HG03108 (cell line): ENCODE results near the gene TEX50.
A peak's percentile ranks its signal among the peaks of the same experiment; 100 is the strongest.
"Not testable (repeated sequence)": the region's sequence is repeated elsewhere in the genome, so short reads cannot be mapped to it uniquely, and the experiment has no call there.

ENCODE experiments used
- ATAC-seq: cut with Tn5 transposase; IDR thresholded peaks from one replicate; pipeline ENCODE4 v1.9.1; 2021; ENCODE audit warnings: moderate library complexity; ENCODE audit not compliant: unreplicated experiment

The TEX50 gene, protein sequence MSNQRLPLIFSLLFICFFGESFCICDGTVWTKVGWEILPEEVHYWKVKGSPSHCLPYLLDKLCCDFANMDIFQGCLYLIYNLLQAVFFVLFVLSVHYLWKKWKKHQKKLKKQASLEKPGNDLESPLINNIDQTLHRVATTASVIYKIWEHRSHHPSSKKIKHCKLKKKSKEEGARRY

DNA sequence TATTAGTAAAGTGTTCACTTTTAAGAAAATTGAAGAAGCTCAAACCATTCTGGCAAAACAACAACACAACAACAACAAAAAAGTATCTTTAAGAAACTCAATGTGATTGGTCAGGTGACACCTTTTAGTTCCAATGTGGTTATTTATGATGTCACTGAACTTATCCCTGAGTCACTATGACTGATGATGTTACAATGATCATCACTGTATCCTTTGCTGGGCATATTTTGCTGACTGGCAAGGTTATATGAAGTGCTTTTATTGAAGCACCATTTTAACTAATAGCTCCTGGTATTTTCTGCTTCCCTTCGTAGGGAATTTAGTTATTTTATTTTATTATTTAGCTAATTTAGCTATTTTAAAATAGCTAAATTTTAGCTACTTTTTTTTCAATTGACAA is at the start of gene TEX50:
Gene TEX50 (plus strand): TSS at position 223 of the 400 bp plus-strand sequence. CDS start 184 bp downstream, outside the sequence.
- no peak for ATAC-seq

DNA sequence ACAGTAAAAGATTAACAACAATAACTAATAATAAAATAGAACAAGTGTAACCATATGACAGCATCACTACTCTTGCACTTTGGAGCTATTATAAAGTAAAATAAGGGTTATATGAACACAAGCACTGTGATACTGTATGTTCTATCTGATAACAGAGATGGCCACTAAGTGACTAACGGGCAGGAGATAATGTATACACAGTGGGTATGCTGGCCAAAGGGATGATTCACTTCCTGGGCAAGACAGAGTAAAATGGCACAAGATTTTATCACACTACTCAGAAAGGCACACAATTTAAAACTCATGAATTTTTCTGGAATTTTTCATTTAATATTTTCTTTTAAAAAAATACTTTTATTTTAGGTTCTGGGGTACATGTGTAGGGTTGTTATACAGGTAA is 44.6 kb upstream of the TEX50 start:
- no peak for ATAC-seq

DNA sequence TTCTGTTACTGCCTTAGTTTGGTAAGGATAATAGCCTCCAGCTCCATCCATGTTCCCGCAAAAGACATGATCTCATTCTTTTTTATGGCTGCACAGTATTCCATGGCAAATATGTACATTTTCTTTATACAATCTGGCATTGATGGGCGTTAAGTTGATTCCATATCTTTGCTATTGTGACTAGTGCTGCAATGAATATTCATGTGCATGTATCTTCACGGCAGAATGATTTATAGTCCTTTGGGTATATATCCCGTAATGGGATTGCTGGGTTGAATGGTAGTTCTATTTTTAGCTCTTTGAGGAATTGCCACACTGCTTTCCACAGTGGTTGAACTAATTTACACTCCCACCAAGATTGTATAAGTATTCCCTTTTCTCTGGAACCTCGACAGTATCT is 44.0 kb upstream of the TEX50 start:
- ATAC-seq: not testable (repeated sequence)

DNA sequence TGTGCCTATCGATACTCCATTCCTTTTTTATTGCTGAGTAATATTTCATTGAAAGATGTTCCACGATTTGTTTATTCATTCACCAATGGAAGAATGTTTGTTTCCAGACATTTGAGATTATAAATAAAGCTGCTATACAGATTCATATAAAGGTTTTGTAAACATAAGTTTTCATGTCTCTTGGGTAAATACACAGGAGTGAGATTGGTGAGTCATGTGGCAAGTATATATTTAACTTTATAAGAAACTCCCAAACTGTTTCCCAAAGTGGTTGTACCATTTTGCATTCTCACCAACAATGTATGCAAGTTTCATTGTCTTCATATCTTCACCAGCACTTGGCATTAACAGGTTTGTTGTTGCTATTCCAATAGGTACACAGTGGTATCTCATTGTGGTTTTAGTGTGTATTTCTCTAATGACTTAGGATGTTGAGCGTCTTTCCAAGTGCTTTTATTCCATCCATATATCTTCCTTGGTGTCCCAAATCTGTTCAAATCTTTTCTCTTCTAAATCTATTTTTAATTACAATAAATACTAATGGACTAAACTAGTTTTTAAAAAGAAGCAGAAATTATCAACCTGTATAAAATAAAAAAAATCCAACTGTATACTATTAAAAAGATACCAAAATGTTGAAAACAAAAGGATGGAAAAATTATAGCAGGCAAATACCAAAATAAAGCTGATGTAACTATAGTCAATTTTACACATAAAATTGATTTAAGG is 38.9 kb upstream of the TEX50 start:
- ATAC-seq: no peak

DNA sequence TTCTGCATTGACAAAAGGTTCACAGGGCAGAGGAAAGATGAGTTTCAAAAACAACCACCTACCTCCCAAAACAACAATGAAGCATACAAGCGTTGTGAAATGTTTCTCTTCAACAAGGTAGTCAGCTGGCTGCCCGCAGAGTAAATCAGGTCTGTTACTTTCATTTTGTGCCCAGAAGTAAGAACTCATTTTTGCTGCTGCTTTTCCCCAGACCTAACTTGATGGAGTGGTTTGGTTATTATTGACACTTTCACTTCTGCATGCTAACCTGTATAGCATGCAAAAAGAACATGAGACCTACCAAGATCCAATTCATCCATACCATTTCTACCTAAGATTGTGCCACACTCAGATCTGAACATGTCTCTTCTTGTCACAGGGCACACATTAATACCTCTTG is 33.5 kb upstream of the TEX50 start:
- ATAC-seq: peak; percentile 54

DNA sequence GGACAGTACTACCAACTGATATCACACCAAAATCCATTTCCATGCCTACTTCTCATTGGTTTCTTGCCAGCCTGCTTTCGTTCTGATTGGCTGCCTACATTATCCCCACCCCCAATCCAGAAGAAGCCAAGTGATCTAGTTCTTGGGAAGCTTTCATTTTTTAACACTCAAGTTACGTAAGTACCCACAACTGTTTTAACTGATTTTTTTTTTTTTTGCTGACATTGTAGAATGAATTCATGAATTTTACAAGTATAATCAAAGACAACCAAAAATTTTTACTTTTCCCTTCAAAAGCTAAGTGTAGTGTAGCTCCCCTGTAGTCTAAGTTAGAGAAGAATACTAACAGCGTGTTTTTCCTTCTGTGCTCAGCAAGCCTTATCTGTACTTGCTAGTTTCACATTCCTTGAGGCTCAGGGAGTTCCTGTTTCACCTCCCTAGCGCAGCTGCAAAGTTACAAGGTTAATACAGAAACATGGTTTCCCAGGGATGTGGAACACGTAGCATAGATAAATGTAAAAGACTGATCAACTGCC is 32.0 kb upstream of the TEX50 start, which contains the start of gene SLC9C2:
Gene SLC9C2 (minus strand): TSS at position 17 of the 536 bp plus-strand sequence. CDS start 1,296 bp downstream, outside the sequence.
- no peak for ATAC-seq

DNA sequence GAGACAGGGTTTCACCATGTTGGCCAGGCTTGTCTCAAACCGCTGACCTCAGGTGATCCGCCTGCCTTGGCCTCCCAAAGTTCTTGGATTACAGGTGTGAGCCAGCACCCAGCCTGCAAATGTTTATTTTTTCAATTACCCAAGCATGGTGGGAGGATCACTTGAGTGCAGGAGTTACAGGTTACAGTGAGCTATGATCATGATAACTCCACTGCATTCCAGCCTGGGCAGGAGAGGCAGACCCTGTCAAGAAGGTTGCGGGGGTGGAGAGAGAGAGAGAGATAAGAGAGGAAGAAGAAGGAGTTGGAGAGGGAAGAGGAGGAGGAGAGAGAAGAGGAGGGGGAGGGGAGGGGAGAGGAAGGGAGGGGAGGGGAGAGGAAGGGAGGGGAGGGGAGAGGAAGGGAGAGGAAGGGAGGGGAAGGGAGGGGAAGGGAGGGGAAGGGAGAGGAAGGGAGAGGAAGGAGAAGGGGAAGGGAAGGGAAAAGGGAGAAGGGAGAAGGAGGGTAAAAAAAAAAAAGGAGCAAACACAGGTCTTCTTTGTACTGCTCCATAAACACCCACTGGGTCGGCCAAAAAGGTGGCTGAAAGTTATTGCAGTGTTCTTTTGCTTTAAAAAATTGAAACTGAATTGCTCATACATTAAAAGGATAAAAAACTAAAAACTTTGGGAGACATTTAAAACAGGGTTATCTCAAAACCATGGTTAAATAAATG is 26.5 kb upstream of the TEX50 start:
- no peak for ATAC-seq

DNA sequence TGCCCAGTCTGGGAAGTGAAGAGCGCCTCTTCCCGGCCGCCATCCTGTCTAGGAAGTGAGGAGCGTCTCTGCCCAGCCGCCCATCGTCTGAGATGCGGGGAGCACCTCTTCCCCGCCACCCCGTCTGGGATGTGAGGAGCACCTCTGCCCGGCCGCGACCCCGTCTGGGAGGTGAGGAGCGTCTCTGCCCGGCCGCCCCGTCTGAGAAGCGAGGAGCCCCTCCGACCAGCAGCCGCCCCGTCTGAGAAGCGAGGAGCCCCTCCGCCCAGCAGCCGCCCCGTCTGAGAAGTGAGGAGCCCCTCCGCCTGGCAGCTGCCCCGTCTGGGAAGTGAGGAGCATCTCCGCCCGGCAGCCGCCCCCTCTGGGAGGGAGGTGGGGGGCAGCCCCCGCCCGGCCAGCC is 22.1 kb upstream of the TEX50 start:
- not testable (repeated sequence) for ATAC-seq

DNA sequence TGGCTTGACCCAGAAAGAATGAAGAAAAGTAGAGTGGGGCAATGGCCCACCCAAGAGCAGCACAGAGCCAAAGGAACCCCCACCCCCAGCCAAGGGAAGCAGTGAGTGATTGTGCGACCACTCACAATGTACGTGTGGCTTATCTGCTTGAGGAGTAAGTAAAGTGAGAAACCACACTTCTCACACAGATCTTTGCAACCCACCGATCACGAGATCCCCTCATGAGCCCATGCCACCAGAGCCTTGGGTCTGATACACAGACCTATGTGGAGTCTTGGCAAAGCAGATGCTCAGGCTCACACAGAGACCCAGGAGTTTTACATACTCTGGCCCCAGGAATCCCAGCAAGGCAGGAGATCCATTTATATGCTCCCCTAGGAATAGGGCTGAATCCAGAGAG is 18.3 kb upstream of the TEX50 start:
- no peak for ATAC-seq

DNA sequence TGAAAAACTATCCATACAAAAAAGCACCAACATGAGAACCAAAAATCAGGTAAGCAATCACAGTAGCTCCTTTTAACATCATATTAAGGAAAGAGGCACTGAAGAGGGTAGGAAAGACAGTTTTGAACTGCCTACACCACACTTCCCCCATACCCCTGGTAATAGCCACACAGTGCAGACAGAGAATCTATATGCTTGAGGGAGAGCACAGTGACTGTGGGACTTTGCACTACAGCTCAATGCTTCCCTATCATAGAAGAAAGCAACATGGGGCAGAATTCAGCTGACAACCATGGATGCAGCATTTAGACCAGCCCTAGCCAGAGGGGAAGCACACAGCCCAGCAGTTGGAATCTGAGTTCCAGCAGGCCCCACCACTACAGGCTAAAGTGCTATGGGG is 7.9 kb upstream of the TEX50 start:
- no peak for ATAC-seq

DNA sequence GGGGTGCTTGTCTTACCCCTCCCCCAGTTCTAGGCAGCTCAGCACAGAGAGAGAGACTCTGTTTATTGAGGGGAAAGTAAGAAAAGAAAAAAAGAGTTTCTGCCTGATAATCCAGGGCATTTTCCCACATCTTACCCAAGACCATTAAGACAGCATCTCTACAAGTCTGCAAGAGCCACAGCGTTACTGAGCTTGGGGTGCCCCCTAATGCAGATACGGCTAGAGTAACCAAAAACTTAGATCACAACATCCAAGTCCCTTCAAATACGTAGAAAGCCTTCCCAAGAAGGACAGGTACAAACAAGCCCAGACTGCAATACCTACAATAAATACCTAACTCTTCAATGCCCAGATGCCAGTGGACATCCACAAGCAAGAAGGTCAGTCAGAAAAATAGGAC is 6.2 kb upstream of the TEX50 start:
- no peak for ATAC-seq

DNA sequence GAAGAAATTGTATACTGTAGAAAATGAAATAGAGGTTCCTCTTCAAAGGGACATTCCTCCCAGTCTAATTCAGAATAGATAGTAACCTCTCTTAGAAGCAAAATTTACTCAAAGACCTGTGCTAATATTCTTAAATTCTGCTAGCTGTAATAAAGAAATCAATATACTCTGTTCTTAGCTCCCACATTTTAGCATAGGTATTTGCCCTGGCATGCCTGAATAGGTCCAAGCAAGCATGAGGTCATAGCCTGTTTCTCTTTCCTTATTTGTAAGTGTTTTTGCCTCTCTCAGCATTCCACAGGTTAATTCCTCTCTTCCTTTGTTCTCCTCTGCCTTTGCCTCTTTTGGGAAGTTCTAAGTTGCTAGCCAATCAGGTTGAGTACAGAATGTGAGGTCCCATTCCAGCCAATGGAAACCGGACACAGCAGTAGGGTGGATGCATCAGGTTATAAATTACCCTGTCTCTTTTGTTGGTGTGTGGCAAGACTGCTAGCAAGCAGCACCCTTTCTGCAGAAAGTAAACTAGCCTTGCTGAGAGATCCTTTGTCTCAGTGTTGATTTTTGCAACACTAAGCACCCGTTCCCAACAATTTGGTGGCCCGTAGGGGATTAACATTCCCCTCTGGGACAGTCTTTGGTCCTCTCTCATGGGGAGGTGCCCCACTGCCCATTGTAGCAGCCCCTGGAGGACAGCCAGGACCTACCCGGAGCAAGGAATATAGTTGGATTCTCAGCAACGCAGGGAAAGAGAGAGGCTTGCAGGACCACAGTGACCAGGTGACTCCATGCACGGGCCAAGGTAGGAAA is 2.3 kb downstream of the TEX50 start:
- ATAC-seq: not testable (repeated sequence)

DNA sequence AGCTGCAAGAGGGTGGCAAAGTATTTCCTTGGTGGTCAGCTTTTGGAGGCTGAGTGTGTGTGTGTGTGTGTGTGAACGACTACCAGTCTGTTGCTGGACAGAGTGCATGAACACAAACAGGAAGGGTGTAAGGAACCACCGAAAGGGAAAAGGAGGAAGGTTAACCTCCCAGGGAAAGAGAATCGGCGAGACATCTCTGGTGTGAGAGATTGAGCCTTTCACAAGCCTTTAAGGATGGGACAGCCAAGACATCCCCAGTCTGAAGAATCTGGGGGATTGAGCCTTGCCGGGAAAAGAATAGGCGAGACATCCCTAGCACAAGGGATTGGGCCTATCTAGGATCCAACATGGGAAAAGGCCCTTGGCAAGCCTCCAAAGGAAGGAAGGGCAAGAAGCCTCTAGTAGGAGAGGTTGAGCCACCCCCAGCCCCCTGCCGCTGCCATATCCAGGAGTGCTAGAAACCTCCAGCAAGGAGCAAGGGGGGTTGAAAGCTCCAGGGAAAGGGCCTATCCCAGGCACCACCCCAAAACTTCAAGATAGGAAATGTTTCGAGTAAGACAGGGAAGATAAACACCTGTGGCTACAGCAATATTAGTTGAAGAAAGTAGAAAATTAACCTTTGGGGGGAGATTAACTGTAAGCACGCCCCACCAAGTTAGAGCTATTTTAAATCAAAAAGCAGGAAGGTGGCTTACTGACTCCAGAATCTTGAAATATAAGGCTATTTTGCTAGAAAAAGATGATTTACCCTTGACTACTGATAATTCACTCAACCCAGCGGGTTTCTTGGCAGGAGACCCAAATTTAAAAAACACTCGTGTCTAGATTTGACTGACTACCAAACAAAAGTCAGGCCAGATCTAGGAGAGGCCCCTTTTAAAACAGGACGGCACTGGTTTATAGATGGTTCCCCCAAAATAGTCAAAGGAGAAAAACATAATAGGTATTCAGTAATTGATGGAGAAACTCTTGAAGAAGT is 3.2 kb downstream of the TEX50 start:
- no peak for ATAC-seq

DNA sequence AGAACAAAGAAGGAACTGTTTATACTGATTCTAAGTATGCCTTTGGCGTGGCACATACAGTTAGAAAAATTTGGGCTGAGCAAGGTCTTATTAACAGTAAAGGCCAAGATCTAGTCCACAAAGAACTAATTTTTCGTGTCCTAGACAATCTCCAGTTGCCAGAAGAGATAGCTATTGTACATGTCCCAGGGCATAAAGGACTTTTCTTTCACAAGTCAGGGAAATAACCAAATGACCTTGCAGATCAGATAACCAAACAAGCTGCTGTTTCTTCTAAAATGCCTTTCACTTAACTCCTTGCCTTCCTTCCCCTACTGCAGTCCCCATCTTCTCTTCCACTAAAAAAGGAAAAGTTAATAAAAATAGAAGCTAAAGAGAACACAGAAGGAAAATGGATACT is 4.0 kb downstream of the TEX50 start:
- ATAC-seq: no peak

DNA sequence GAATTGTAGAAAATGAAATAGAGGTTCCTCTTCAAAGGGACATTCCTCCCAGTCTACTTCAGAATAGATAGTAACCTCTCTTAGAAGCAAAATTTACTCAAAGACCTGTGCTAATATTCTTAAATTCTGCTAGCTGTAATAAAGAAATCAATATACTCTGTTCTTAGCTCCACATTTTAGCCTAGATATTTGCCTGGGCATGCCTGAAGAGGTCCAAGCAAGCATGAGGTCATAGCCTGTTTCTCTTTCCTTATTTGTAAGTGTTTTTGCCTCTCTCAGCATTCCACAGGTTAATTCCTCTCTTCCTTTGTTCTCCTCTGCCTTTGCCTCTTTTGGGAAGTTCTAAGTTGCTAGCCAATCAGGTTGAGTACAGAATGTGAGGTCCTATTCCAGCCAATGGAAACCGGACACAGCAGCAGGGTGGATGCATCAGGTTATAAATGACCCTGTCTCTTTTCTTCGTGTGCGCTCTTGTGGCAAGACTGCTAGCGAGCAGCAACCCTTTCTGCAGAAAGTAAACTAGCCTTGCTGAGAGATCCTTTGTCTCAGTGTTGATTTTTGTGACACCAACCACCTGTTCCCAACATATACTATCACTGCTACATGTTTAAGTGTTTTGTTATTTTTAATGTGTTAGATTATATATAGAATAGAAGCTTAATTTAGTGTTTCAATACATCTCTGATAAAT is 7.5 kb downstream of the TEX50 start:
- not testable (repeated sequence) for ATAC-seq

DNA sequence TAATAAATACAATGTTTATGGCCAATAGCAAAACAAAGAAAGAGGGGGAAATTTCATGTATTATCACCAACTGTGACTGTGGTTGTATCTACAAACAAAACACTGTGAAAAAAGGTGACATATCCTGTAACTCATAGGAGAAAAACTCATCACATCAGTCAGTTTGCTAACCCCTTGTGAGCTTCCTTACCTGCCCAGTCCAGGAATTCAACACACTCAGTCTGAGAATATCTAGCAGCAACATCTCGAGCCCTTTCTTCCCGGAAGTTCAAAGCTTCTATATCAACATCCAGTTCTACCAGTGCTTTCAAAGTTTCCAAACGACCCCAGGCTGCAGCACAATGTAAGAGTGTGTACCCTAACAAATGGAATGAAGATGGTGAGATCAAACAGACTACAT is 11.5 kb downstream of the TEX50 start:
- no peak for ATAC-seq

DNA sequence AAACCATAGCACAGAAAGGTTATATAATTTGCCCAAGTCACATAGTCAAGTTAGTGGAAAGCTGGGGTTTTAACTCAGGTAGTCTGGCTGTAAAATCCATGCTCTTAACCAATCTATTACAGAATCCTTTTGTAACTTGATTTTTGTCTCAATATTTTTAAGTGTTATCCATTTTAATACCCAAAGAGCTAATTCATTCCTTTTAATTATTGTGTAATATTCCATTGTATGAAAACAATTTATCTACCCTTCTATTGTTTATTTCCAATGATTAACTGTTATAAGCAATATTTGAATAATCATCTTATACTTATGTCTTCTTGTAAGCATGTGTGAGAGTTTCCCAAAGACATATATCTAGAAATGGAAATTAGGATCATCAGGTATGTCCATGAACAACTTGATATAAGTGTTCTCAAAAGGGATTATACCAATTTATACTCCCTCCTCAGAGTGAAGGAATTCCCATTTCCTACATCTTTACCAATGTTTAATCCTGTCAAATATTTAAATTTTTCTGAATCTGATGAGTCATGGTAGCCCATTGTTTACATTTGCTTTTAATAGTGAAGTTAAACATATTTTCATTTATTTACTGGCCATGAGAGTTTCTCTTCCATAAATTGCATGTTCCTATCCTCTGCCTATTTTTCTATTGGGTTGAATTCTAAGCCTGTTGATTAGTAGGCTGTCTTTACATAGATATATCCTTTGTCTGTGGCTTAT is 13.9 kb downstream of the TEX50 start:
- no peak for ATAC-seq

DNA sequence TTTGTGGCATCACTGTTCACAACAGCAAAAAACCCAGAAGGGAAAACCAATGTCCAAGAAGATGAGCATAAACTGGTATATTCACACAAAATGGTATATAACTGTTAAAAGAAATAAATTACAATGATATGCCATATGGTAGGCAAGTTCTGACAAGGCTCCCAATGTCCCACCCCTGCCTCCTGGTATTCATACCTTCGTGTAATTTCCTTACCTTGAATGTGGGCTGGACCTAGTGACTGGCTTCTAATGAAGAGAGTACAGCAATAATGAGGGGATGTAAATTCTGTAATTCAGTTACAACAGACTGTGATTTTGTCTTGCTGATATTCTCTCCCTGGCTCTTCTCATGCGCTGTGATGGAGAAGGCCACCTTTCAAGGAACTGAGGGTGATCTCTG is 25.2 kb downstream of the TEX50 start:
- ATAC-seq: no peak
